Measurements from ENCODE around the gene ITPA.
"Not testable (repeated sequence)": the region's sequence is repeated elsewhere in the genome, so short reads cannot be mapped to it uniquely, and the experiment has no call there.

ITPA gene

DNA sequence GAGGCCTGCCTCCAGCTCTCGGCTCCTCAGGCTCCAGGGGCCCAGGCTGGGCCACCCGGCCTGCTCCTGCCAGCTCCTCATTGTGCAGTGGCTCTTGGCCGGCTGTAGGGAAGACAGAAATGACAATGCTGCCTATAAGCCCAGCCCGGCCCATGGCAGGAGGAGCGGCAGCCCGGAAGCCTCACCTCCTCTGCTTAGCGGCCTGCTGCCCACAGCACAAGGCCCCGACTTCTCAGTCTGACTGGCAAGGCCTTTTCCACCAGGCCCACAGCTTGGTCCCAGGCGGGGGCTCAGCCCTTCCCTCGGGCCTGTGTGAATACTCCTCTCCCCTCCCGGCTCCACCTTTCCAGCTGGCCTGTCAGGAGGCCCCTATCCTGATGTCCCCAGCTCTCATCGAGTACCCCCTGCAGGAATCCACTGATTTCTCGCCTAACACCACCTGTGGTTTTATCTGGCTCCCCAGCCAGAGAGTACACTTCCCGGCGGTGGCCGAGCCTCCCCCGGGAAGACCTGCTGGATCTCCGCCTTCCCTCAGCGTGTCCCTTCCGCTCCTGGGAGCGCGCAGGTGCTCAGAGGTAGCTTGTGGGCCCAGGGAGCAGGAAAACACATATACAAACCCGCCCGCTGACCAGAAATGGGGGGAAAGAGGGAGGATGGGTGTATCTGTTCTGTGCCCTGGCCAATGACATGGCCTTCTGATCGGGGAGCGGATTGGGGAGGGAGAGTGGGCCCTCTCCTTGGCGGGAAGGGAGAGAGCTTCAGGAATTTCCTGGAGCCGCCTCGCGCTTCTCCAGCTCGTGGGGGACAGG is 5.8 kb upstream of the ITPA start:
- DNase-seq: no peak

DNA sequence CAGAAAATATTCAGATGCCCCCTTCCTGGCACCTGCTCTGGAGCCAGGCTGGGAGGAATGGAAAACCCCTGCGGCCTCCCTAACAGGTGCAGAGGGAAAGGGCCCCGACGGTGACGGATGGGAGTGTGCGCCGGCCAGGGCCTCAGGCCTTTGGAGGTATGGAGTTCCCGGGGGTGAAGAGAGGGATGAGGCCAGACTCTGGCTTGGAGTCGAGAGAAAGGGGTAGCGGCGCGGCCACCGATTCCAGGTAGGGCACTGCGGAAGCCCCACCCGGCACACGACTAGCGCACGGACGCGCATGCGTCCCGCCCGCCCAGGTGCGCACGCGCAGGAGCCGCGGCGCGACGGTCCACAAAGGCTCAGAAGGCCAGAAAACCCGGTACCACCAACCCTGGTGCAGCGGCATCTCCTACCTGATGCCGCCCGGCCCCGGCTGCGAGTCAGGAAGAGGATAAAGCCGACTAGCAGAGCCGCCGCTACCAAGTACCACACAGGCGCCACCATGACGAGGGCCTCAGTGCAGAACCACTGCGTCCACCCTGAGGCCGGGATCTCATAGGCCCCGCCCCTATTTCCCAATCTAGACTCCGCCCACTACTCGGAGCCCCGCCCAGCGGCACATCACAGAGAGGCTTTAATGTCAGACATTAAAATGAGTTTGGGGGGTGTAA is 5.0 kb upstream of the ITPA start, which contains the start of gene DDRGK1:
Gene DDRGK1, minus strand, starts transcription at position 559 of the 671 bp plus-strand sequence. Its CDS starts 55 bp downstream, at position 504.
- peak; percentile 83 for DNase-seq

DNA sequence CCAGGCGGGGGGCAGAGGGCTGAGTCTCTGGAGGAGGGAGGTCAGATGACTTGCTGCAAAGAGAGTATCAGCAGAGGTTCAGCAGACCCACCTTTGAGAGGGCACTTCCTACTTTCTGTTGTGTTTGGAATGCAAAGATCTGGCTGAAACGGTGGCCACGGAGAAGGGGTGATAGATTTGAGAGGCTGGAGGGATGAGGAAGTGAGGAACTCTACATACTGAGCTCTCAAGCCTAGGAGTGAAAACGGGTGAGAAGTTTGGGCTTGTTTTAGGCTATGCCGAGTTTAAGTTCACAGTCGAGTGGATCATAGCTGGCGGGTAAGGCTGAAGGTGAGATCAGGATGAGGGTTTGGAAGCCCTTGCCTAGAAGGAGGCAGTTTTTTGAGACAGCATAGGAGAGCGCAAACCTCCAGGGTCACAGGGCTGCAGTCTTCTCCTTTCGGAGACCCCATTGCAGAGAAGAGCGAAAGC is 477 bp upstream of the ITPA start:
- no peak for DNase-seq

DNA sequence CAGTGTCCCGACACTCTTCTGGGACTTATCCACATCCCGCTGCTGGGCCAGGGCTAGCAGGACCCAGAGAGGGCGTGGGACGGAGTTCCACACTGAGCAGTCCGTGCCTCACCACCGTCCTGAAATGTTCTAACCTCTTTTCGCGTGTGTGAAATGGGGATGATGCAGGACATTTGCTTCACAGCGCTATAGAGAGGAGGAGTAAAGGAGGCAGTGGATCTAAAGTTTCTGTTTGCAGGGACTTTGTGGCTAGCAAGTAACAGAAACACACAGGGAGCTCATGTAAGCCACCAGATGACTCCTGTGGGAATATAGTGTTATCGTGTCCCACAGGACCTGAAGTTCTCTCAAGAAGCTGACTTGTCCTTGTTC is 634 bp downstream of the ITPA start:
- peak; percentile 55 for DNase-seq

DNA sequence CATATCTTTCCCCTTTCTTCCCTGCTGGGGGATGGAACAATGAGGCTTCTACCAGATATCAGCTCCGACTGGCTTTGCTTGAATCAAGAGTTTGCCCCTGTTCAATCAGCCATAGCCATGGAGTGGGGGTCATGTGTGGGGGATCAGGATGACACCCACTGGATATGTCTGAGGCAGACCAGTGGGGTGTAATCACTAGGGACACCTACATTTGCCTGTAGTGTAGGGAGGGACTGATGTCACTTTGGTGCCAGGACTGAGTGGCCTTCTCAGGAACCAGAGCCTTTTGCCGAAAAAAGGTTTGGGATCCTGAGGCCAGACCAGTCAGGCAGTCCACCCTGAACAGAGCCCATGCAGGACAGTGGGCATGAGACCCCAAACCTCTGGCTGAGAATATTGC is 1.0 kb downstream of the ITPA start:
- DNase-seq: no peak

DNA sequence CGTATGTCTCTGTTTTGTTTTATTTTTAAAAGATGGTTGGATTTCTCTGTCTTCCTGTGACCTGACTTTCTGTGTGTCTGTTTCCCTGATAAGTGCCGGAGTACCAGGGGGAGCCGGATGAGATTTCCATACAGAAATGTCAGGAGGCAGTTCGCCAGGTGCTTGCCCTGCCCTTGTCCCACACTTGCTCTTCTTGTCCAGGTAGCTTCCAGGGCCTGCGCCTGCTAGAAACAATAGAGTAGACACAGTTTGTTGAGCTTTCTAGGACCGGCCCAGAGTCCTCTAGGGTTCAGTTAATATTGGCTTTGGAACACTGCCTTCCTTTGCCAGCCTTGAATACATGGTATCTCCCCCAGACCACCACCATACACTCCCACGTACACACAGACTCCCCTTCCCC is 3.9 kb downstream of the ITPA start:
- no peak for DNase-seq

DNA sequence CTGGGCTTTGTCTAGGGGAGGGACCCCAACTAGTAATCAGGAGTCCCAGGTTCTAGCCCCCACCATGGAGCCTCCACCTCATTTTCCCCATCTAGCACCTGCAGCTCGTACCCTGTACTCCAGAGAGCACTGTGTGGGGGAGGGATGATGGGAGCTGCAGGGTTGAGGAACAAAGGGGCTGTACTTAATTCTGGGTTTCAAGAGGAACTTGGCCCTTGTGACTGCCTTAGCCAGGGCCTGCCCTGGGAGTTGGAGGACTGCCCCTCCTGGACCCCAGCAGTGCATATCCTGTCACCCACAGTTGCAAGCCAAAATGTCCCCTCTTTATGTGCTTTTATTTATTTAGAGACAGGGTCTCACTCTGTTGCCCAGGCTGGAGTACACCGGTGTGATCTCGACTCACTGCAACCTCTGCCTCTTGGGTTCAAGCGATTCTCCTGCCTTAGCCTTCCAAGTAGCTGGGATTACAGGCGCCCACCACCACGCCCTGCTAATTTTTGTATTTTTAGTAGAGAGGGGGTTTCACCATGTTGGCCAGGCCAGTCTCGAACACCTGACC is 6.1 kb downstream of the ITPA start:
- DNase-seq: not testable (repeated sequence)

DNA sequence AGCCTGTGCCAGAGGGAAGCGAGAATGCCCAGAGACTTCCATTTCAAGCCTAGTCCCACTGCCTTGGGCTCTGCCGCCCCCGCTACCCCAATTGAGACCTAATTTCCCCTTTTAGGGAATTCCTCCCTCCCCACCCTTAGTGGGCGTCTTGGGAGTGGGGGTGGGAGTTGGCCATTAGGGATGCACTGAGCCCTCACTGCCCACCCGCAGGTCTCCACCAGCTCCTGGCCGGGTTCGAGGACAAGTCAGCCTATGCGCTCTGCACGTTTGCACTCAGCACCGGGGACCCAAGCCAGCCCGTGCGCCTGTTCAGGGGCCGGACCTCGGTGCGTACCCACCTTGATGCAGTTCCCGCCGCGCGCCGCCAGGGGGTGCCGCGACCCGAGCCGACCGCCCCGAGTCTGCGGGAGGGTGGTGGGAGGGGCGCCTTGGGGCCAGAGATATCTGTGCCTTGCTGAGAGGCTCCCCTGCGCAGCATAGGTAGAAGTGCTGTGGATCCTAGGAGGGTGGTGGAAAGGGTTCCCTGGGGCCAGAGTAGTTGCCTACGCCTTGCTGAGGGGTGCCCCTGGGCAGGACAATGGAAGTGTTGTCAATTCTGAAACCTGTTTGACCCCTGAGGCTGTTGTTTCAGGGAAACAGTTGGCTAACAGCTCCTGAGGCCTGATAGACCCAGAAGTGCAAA is 9.2 kb downstream of the ITPA start:
- peak; percentile 83 for DNase-seq

DNA sequence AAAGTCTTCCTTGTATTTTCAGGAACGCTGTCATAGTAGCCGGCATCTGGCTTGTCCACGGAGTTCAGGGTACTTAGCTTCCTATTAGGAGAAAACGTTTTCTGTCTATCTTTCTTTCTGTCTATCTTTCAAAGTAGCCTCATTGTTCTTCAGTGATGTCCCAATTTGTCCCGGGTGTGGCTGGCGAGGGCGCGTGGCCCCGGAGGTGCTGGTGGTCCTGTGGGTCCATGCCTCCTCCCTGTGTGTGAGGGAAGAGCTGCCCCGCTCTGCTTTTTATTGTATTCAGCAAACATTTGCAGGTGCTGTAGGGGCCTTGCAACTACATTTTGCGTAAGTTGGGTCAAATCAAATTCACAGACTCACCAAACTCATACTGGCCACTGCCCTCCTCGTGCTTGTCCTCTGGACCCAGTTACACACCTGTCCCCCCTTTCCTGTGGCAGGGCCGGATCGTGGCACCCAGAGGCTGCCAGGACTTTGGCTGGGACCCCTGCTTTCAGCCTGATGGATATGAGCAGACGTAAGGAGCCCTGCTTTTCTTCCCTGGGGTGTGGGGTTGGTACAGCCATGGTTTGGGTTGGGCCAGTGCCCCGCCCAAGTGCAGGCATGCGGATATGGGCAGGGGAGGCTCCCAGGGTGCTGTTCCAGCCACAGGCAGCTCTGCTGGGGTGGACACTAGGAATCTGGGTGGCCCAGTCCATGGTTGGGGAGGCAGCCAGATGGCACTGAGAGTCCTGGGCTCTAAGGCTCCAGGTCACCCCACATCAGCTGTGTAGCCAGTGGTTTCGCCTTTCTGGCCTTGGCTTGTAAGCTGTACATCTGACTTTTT is 12.3 kb downstream of the ITPA start:
- peak; percentile 44 for DNase-seq

DNA sequence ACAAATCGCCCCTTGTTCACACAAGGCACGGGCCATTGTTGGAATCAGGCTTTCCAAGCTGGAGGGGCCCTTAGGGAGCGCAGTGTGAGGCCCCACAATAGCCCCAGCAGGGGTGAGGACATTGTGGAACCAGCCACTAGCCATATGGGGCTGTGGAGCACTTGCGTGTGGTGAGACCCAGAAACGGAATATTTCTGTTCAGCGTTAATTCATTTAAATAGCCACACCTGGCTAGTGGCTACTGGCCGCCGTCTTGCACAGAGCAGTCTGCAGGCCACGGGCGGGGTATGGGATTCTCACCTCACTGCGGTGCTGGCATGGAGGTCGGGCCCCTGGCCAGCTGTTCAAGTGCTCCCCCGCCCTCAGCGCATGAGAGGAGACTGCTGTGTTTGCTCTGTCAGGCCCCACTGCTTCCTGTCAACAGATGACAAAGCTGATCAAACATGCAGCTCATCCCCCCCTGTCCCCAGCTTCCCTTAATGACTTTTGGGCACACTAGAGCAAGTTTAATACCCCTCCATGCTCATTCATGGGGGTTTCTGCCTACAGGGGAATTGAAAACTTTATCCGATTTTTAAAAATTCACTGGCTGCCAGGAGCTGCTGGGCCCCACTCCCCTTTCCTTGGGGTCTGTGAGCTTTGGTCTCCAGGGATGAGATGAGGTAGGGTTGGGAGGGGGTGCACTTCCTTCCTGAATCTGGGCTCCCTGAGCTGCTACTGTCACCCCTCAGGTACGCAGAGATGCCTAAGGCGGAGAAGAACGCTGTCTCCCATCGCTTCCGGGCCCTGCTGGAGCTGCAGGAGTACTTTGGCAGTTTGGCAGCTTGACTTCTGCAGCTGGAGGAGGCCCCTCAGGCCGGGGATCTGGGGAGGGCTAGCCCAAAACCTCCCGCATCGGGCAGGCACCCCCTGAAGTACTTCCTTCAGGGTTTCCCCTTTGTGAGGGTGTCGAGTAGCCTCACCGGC is 13.6 kb downstream of the ITPA start:
- DNase-seq: no peak

DNA sequence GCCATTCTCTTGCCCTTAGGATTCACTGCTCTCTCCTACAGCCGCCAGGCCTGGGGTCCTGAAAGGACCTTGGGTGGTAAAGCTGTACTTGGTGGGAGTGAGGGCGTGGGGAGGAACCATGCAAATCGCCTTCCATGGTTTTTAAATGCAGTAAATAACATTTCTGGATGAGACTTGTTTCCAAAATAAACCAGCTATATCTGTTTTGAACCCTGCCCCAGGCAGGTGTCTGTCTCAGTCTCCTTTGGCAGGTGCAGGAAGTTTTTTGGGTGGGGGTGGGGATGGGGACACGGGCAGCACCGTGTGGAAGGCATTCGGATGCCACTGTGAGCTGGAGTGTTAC is 14.3 kb downstream of the ITPA start:
- no peak for DNase-seq

DNA sequence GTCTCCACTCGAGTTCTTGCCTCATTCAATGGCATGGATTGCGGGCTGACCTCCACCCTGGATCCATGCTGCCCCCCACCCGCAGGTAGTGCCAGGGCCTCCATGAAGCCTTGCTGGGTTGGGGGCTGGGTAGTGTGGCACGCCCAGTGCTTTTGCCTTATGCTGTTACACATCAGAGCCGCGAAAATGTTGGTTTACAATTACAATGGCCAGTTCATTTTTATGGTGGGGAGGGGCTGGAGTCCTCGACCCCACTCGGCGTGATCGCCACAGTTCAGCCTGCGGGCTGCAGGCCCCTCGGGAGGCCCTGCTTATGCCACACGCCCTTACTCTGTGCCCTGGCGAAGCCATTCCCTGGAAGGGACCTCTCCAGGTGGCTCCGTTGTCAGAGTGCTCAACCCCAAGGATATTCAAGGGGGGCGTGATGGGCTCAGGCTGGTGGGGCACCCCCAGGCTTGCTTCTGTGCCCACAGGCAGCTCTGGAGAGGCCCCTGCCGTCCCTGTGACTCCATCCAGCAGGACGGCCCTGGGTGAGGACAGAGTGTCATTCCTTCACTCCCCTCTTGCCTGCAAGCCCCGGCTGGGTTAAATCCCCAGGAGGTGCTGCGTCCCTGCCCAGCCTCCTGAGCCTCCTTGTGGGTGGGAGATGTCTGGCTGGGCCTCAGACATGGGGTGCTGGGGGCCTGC is 14.8 kb downstream of the ITPA start:
- no peak for DNase-seq

DNA sequence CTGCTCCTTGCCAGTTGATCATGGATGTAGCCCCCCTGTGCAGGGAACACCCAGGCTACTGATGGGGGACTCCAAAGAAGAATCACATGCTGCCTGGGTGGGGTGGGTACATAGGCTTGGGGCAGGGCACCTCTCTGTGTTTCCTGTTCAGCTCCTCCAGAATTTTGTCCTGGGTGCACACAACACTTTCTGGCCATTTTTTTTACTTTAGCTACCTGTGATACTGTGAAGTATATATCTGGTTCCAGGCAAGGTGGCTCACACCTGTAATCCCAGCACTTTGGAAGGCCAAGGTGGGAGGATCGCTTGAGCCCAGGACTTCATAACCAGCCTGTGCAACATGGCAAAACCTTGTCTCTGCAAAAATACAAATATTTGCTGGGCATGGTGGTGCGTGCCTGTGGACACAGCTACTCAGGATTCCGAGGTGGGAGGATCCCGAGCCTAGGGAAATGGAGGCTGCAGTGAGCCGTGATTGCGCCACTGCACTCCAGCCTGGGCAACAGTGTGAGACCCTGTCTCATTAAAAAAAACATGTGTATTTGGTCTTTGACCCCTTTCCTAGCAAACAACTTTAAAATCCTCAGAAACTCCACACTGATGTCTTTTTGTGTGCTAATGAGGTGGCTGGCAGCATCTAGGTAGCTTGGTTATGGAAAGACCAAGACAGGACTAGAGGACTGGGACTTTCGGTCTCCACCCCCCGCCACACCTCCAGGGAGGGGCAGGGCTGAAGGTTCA is 15.6 kb downstream of the ITPA start:
- DNase-seq: no peak

DNA sequence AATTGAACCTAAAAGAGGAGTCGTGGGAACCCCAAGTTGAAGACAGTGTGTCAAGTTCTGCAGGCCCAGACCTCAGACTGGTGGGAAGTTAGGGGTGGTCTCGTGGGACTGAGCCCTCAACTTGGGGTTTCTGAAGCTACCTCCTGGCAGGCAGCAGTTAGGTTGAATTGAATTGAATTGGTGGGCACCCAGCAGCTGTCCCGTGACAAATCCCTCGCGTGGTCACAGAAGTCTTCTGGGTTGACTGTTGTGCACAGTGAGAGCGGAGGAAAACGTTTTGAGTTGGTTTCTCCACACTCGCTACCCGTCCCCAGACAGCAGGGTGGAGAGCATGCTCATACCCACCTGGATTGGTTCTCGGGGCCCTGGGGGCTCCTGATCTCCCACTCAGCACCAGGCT is 16.8 kb downstream of the ITPA start:
- no peak for DNase-seq

DNA sequence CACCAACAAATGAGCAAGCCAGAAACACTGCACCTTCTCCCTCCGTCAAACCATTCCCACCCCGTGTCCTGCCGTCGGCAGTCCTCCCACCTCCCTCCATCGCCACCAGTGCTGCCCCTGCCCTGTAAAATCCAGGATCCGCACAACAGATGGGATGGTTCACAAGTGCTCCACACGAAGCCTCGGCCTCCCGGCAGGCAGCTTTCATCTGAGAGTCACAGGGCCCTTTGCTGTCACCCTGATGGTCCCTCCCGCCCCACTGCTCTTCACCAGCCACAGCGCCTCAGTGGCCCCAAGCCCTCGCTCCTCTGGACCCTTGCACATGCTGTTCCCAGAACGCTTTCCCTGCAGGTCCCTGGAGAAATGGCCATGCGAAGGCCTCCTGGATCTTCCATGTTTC is 17.6 kb downstream of the ITPA start:
- DNase-seq: no peak

DNA sequence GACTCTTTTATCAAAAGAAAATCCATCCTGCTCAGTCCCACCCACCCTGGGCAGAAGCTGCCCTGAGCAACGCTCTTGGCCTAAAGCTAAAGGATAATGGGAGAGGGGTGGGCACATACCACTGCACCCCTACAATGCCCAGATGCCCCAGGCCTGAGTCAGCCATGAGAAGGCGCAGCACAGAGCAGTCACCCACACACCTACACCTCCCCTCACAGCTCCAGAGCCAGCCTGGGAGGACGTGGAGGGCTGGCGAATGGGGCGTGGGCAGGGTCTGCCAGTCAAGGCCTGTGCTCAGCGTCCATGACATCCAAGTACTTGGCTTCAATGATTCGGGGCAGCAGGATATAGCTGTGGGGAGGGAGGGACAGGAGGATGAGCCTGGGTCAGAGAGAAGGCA is 18.2 kb downstream of the ITPA start:
- peak; percentile 43 for DNase-seq

DNA sequence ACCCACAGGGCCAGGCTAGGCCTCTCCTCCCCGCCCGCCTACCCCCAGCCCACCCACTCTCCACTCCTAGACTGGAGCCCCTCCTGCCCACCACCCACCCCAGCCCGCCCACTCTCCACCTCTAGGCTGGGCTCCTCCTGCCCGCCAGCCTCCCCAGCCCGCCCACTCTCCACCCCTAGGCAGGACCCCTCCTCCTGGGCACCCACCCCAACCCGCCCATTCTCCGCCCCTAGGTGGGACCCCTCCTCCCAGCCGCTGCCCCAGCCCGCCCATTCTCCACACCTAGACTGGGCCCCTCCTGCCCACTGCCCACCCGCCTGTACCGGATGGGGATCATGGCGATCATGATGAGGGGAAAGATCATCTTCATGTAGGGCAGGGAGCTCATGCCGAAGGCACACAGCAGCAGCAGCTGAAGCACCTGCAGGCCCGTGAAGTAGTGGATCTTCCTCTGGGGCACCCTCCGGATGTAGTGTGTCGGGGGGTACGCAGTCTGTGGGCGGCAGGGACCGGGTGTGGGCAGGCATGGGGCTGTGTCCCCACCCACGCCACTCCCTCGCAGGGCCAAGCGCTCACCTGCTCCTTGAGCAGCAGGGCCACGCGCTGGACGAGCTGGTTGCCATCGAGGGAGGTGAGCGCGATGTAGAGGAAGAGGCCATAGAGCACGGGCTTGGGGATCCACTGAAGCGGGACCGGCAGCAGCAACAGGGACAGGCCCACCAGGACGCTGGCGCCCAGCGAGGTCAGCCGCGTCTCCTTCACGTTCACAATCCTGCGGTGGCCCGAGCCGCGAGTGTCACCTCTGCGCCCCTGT is 18.8 kb downstream of the ITPA start:
- peak; percentile 45 for DNase-seq

DNA sequence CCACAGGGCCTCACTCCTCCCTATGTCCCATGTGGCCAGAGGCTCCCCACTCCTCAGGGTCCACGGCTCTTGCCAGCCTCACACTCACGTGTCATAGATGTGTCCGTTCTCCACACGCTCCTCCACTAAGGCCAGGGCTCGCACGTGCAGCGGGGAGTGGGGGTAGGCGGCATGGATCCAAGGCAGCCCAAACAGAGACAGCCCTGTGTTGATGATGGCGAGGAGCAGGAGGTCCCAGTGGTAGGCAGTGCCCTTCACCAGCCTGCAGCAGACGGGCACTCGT is 19.4 kb downstream of the ITPA start:
- DNase-seq: peak; percentile 38

DNA sequence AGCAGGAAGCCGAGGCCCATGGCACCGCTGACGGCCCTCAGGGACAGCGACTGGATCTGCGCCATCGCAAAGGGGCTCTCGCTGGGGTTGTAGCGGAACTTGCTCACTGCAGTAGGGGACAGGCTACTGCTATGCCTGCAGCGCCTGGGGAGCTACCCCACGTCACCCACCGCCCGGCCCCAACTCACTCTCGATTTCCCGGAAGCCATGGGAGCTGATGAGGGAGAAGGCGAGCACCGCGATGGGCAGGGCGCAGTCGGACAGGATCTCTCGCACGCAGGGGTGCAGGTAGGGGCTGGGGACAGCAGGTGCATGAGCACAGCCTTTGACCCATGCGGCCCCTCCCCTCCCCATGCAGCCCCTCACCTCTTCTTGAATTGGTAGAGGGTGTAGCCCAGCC is 19.9 kb downstream of the ITPA start:
- peak; percentile 46 for DNase-seq

All from islet precursor cell (in vitro differentiated cells).